ENCODE measurements around the gene L3MBTL2. TPM values are rescaled to one million over a fixed set of nuclear protein-coding genes. Genes with fewer than 3 reads are reported as not detected.

L3MBTL2 gene
- 25.1 TPM for total RNA-seq
- polyA plus RNA-seq (ENCODE audit: insufficient read depth, low read depth, low replicate concordance), result 16.4 TPM
- long read RNA-seq, donor 1, partial matches to known transcripts, result 0 of 2 reads
- long read RNA-seq, donor 1, other reads (novel, unspliced or antisense), result 0 of 2 reads
- long read RNA-seq, donor 2, partial matches to known transcripts, result 0 of 4 reads
- long read RNA-seq, donor 2, other reads (novel, unspliced or antisense), result 0 of 4 reads
- long read RNA-seq, donor 3, partial matches to known transcripts, result 6 of 14 reads
- long read RNA-seq, donor 3, other reads (novel, unspliced or antisense), result 6 of 14 reads
- long read RNA-seq, donor 4, partial matches to known transcripts, result 0 of 4 reads
- long read RNA-seq, donor 4, other reads (novel, unspliced or antisense), result 0 of 4 reads
- long read RNA-seq, donor 5, result 0 reads
- long read RNA-seq, donor 6, result 0 reads
- long read RNA-seq, donor 7, transcript L3MBTL2-201 (17 exons, 3,296 nt), result major isoform, 19 of 35 reads
- long read RNA-seq, donor 7, partial matches to known transcripts, result 11 of 35 reads
- long read RNA-seq, donor 7, other reads (novel, unspliced or antisense), result 5 of 35 reads
- long read RNA-seq, donor 8, partial matches to known transcripts, result 0 of 10 reads
- long read RNA-seq, donor 8, other reads (novel, unspliced or antisense), result 7 of 10 reads
- long read RNA-seq, donor 9, result 0 reads
- long read RNA-seq, donor 10, partial matches to known transcripts, result 5 of 12 reads
- long read RNA-seq, donor 10, other reads (novel, unspliced or antisense), result 7 of 12 reads

DNA sequence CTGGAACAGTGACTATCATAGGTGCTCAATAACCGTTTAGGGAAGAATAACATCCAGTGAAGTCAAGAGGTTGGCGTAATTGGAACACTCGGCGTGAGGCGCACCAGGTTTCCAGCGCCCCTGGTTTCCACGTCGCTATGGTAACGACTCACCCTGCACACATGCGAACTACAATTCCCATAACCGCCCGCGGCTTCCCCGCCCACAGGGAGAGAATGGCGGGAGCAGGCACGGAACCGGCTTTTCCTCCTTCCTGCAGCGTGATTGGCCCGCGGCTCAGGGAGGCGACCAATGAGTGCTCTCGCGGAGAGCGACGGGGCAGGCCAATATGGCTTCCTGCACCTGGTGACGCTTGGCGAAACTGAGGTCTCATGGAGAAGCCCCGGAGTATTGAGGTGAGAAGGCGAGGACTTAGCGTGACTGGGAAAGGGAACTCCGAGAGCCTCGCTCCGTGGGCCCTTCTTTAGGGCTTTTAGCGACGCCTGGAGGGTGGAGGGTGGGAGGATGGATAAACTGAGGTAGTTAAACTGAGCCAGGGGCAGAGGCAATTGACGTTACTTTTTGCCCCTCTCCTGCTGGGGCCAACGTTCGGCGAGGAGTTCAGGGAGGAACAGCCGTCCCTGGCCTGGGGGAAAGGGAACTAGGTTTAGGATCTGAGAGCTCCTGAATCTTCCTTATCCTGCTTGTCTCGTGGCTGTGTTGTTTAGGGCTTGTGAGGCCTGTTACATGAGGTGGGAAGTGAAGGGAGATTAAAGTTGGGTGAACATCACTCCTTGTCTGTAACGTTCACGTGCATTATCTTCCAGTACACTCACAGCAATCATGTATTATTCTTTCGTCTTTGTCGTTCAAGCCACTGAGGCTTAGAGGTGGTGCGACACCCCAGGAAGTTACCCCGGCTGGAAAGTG lies at the start of gene L3MBTL2:
Gene L3MBTL2, plus strand, starts transcription at position 321 of the 909 bp plus-strand sequence. Its CDS starts 51 bp downstream, at position 372.
- DNase-seq (peak; percentile 97 to 99 (median 98)), FAIRE-seq (peak; percentile 98)
- TF ChIP-seq, protein P1, sequence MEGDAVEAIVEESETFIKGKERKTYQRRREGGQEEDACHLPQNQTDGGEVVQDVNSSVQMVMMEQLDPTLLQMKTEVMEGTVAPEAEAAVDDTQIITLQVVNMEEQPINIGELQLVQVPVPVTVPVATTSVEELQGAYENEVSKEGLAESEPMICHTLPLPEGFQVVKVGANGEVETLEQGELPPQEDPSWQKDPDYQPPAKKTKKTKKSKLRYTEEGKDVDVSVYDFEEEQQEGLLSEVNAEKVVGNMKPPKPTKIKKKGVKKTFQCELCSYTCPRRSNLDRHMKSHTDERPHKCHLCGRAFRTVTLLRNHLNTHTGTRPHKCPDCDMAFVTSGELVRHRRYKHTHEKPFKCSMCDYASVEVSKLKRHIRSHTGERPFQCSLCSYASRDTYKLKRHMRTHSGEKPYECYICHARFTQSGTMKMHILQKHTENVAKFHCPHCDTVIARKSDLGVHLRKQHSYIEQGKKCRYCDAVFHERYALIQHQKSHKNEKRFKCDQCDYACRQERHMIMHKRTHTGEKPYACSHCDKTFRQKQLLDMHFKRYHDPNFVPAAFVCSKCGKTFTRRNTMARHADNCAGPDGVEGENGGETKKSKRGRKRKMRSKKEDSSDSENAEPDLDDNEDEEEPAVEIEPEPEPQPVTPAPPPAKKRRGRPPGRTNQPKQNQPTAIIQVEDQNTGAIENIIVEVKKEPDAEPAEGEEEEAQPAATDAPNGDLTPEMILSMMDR (IDR thresholded peaks at IDR 0.05; ENCODE audit: borderline replicate concordance, extremely low read depth, insufficient read depth), result no peak
- intact Hi-C loops (cut with DNase I), result no loop called here
- Histone ChIP-seq H3K9ac (ENCODE audit: low read length in 3 of 3) (peak within 1 kb of the TSS; percentile 71 to 95 (median 91)), H3K9me3 (ENCODE audit: control insufficient read depth in 2 of 3, insufficient read depth in 1 of 3, low read length in 3 of 3) (no peaks in the 10 kb centered on the region), H3K4me3 (ENCODE audit: low read length in 3 of 3) (peak within 1 kb of the TSS; percentile 89 to 96 (median 95)), H3K36me3 (ENCODE audit: control insufficient read depth in 2 of 3, insufficient read depth in 3 of 3, low read length in 3 of 3) (peaks cover 0 to 4% (median 0%) of the 10 kb centered on the region in 3 donors), H3K27ac (ENCODE audit: low read depth in 2 of 2, low read length in 2 of 2) (peak within 1 kb of the TSS; percentile 3 to 56), H3K4me1 (ENCODE audit: control insufficient read depth in 2 of 3, insufficient read depth in 2 of 3, low read depth in 1 of 3, low read length in 3 of 3) (peaks cover 0 to 6% (median 0%) of the 10 kb centered on the region in 3 donors), H3K27me3 (ENCODE audit: control insufficient read depth, insufficient read depth, low read length) (no peaks in the 10 kb centered on the region)

DNA sequence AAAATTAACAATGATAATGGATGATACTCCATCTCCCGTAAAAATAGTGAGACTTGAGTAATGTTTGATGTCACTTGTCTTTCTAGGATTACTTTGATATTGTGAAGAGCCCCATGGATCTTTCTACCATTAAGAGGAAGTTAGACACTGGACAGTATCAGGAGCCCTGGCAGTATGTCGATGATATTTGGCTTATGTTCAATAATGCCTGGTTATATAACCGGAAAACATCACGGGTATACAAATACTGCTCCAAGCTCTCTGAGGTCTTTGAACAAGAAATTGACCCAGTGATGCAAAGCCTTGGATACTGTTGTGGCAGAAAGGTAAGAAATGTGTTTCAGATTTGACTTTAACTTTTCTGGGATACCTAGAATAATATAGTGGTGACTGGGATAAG lies 48.0 kb upstream of the L3MBTL2 start:
- no peaks in the 10 kb centered on the region for H3K4me1 ChIP-seq (ENCODE audit: control insufficient read depth in 2 of 3, insufficient read depth in 2 of 3, low read depth in 1 of 3, low read length in 3 of 3)
- TF ChIP-seq, protein P1 (IDR thresholded peaks at IDR 0.05; ENCODE audit: borderline replicate concordance, extremely low read depth, insufficient read depth), result no peak
- H3K4me3 ChIP-seq (ENCODE audit: low read length in 3 of 3), result no peak overlapping the region
- DNase-seq (no peak), FAIRE-seq (no peak)
- peaks cover 32 to 74% (median 48%) of the 10 kb centered on the region in 3 donors for H3K36me3 ChIP-seq (ENCODE audit: control insufficient read depth in 2 of 3, insufficient read depth in 3 of 3, low read length in 3 of 3)
- no peak overlapping the region for H3K27ac ChIP-seq (ENCODE audit: low read depth in 2 of 2, low read length in 2 of 2)
- H3K9ac ChIP-seq (ENCODE audit: low read length in 3 of 3), result no peak overlapping the region
- no peaks in the 10 kb centered on the region for H3K9me3 ChIP-seq (ENCODE audit: control insufficient read depth in 2 of 3, insufficient read depth in 1 of 3, low read length in 3 of 3)
- no peaks in the 10 kb centered on the region for H3K27me3 ChIP-seq (ENCODE audit: control insufficient read depth, insufficient read depth, low read length)
- intact Hi-C loops (cut with DNase I), result no loop called here

DNA sequence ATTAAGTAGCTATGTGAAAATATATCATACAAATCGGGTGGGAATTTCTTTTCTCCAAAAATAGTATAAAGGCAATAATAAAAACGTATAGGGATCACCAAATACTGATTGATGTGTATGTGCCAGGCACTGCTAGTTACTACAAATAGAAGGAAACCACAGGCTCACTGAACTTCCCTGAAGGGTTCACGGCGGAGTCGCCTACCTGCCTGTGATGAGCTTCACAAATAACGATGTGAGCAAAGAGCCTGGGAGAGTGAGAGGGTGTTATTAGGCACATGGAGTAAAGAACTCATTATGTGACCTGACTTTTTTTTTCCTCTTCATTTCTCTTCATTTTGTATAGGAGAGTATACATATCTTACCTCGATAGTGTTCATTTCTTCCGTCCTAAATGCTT lies 36.0 kb upstream of the L3MBTL2 start:
- no peak overlapping the region for H3K9ac ChIP-seq (ENCODE audit: low read length in 3 of 3)
- intact Hi-C loops (cut with DNase I), result no loop called here
- no peaks in the 10 kb centered on the region for H3K9me3 ChIP-seq (ENCODE audit: control insufficient read depth in 2 of 3, insufficient read depth in 1 of 3, low read length in 3 of 3)
- DNase-seq (no peak), FAIRE-seq (no peak)
- TF ChIP-seq, protein P1 (IDR thresholded peaks at IDR 0.05; ENCODE audit: borderline replicate concordance, extremely low read depth, insufficient read depth), result no peak
- no peaks in the 10 kb centered on the region for H3K27me3 ChIP-seq (ENCODE audit: control insufficient read depth, insufficient read depth, low read length)
- no peak overlapping the region for H3K27ac ChIP-seq (ENCODE audit: low read depth in 2 of 2, low read length in 2 of 2)
- no peaks in the 10 kb centered on the region for H3K4me1 ChIP-seq (ENCODE audit: control insufficient read depth in 2 of 3, insufficient read depth in 2 of 3, low read depth in 1 of 3, low read length in 3 of 3)
- H3K36me3 ChIP-seq (ENCODE audit: control insufficient read depth in 2 of 3, insufficient read depth in 3 of 3, low read length in 3 of 3), result peaks cover 24 to 69% (median 33%) of the 10 kb centered on the region in 3 donors
- no peak overlapping the region for H3K4me3 ChIP-seq (ENCODE audit: low read length in 3 of 3)

All from kidney (tissue), 22 donors.